H1 (cell line): ENCODE data around the gene ARHGEF38. TPM values are rescaled to one million over a fixed set of nuclear protein-coding genes. Genes with fewer than 3 reads are reported as not detected.
A peak's percentile ranks its signal among the peaks of the same experiment; 100 is the strongest.

ENCODE experiments used
- CTCF ChIA-PET: fragments of 300-600 bp; sonication (Branson Sonifier 250); formaldehyde crosslinking; loops from one replicate; lab custom pipeline; 2021; ENCODE audit not compliant: partially characterized antibody; lab: Charles Lee
- POLR2A ChIA-PET: fragments of 300-600 bp; sonication (Branson Sonifier 250); formaldehyde crosslinking; loops from one replicate; lab custom pipeline; 2021; ENCODE audit warnings: inconsistent platforms; ENCODE audit not compliant: partially characterized antibody; lab: Charles Lee
- DNase-seq, 2 experiments: peaks; one replicate each; pipeline versions ENCODE4 v3.0.0 to v3.0.0-alpha.2; 2010 to 2022; ENCODE audit warnings: low spot score in 2 of 2, low read depth in 1 of 2, mixed read lengths in 1 of 2
- FAIRE-seq: peaks from 2 replicates; lab custom pipeline; 2011; peaks lifted over from hg19 to GRCh38; lab: Jason Lieb, UNC
- H2AFZ ChIP-seq: 2 replicates; pipeline ENCODE4 v1.8.1; 2012; ENCODE audit warnings: low read length, inconsistent platforms
- H2AK5ac ChIP-seq: 2 replicates; pipeline ENCODE4 v1.6.1; 2013; ENCODE audit warnings: low read depth, low read length
- H2BK120ac ChIP-seq: replicated peaks from 2 replicates; pipeline ENCODE3; 2013; ENCODE audit warnings: low read depth, low read length, inconsistent platforms
- H2BK12ac ChIP-seq: 2 replicates; pipeline ENCODE4 v1.6.1; 2013; ENCODE audit warnings: low read depth, low read length
- H2BK15ac ChIP-seq: 2 replicates; pipeline ENCODE4 v1.6.1; 2013; ENCODE audit warnings: low read length
- H2BK20ac ChIP-seq: 2 replicates; pipeline ENCODE4 v1.6.1; 2013; ENCODE audit warnings: low read length
- H2BK5ac ChIP-seq: 2 replicates; pipeline ENCODE4 v1.6.1; 2013; ENCODE audit warnings: low read depth, low read length
- H3K14ac ChIP-seq: 2 replicates; pipeline ENCODE4 v1.6.1; 2013; ENCODE audit warnings: inconsistent platforms; ENCODE audit not compliant: insufficient read length
- H3K18ac ChIP-seq: 2 replicates; pipeline ENCODE4 v1.6.1; 2013; ENCODE audit warnings: low read length; ENCODE audit errors: extremely low read depth
- H3K23ac ChIP-seq: 2 replicates; pipeline ENCODE4 v1.6.1; 2013; ENCODE audit warnings: inconsistent platforms; ENCODE audit not compliant: insufficient read length
- H3K23me2 ChIP-seq: 2 replicates; pipeline ENCODE4 v1.6.1; 2013; ENCODE audit warnings: low read depth, low read length
- H3K27ac ChIP-seq: 2 replicates; pipeline ENCODE4 v1.6.1; 2011; ENCODE audit warnings: low read depth, low read length, inconsistent platforms
- H3K27me3 ChIP-seq, 4 experiments: replicated peaks in 1 of 4; 1 replicate in 1 of 4; 2 replicates in 3 of 4; pipeline versions ENCODE4 v1.6.1 to v1.8.1; 2011 to 2013; ENCODE audit warnings: low read length in 3 of 4, mild to moderate bottlenecking in 3 of 4, inconsistent platforms in 2 of 4, mixed read lengths in 2 of 4, moderate library complexity in 1 of 4; ENCODE audit not compliant: control insufficient read depth in 3 of 4, insufficient read depth in 3 of 4; ENCODE audit errors: extremely low read depth in 1 of 4
- H3K36me3 ChIP-seq, 4 experiments: 2 replicates each; pipeline versions ENCODE4 v1.6.1 to v1.8.1; 2011 to 2013; ENCODE audit warnings: mild to moderate bottlenecking in 4 of 4, low read length in 3 of 4, moderate library complexity in 2 of 4, control low read depth in 1 of 4, inconsistent platforms in 1 of 4; ENCODE audit not compliant: insufficient read depth in 4 of 4, control insufficient read depth in 2 of 4
- H3K4ac ChIP-seq: replicated peaks from 2 replicates; pipeline ENCODE3; 2013; ENCODE audit warnings: low read length, low read depth, mixed read lengths, inconsistent platforms; ENCODE audit not compliant: insufficient read length
- H3K4me1 ChIP-seq, 4 experiments: replicated peaks in 1 of 4; 1 replicate in 1 of 4; 2 replicates in 3 of 4; pipeline versions ENCODE4 v1.6.1 to v1.8.1; 2011 to 2013; ENCODE audit warnings: low read length in 3 of 4, inconsistent platforms in 2 of 4, mixed read lengths in 1 of 4; ENCODE audit not compliant: insufficient read depth in 4 of 4, control insufficient read depth in 3 of 4
- H3K4me2 ChIP-seq, 2 experiments: 2 replicates each; pipeline versions ENCODE4 v1.6.1 to v1.8.1; 2011 to 2013; ENCODE audit warnings: low read depth in 2 of 2, low read length in 2 of 2, control low read depth in 1 of 2, inconsistent platforms in 1 of 2, mild to moderate bottlenecking in 1 of 2; ENCODE audit not compliant: insufficient read depth in 1 of 2
- H3K4me3 ChIP-seq, 4 experiments: fragments of 200-600, 300-600 bp in 1 of 4; sonication (generic), shearing (Covaris generic), sonication (Bioruptor Twin) in 1 of 4; 2 replicates each; pipeline versions ENCODE4 v1.5.1 to v1.8.1; 2011 to 2016; ENCODE audit warnings: low read length in 4 of 4, low read depth in 3 of 4, control low read depth in 2 of 4, inconsistent platforms in 2 of 4, mild to moderate bottlenecking in 2 of 4, mixed read lengths in 1 of 4, moderate library complexity in 1 of 4; ENCODE audit not compliant: insufficient read depth in 2 of 4; ENCODE audit errors: extremely low read depth in 1 of 4
- H3K56ac ChIP-seq: replicated peaks from 2 replicates; pipeline ENCODE3; 2013; ENCODE audit warnings: low read depth, mild to moderate bottlenecking, mixed read lengths, low read length, inconsistent platforms; ENCODE audit not compliant: insufficient read length
- H3K79me1 ChIP-seq: 2 replicates; pipeline ENCODE4 v1.6.1; 2013; ENCODE audit warnings: low read depth, low read length, control low read depth
- H3K79me2 ChIP-seq, 2 experiments: 2 replicates each; pipeline versions ENCODE4 v1.6.1 to v1.8.1; 2012 to 2013; ENCODE audit warnings: low read length in 2 of 2, mild to moderate bottlenecking in 2 of 2, inconsistent platforms in 1 of 2; ENCODE audit not compliant: insufficient read depth in 2 of 2, control insufficient read depth in 1 of 2
- H3K9ac ChIP-seq, 4 experiments: replicated peaks in 1 of 4; 1 replicate in 1 of 4; 2 replicates in 3 of 4; pipeline versions ENCODE4 v1.6.1 to v1.8.1; 2011 to 2013; ENCODE audit warnings: low read depth in 3 of 4, low read length in 3 of 4, control low read depth in 2 of 4, mild to moderate bottlenecking in 2 of 4, moderate library complexity in 2 of 4, inconsistent platforms in 1 of 4; ENCODE audit errors: extremely low read depth in 1 of 4
- H3K9me3 ChIP-seq, 2 experiments: 2 replicates each; pipeline versions ENCODE4 v1.6.1 to v1.8.1; 2012 to 2013; ENCODE audit warnings: mild to moderate bottlenecking in 2 of 2, moderate library complexity in 2 of 2, control low read depth in 1 of 2, inconsistent platforms in 1 of 2, low read depth in 1 of 2, low read length in 1 of 2, mixed read lengths in 1 of 2; ENCODE audit not compliant: insufficient read depth in 2 of 2
- H4K20me1 ChIP-seq, 2 experiments: replicated peaks in 1 of 2; 2 replicates each; pipeline versions ENCODE3 to v1.8.1; 2011 to 2013; ENCODE audit warnings: inconsistent platforms in 2 of 2, low read length in 2 of 2, mild to moderate bottlenecking in 1 of 2; ENCODE audit not compliant: insufficient read depth in 2 of 2, control insufficient read depth in 1 of 2
- H4K5ac ChIP-seq: 2 replicates; pipeline ENCODE4 v1.6.1; 2013; ENCODE audit warnings: low read length, low read depth, mixed read lengths, inconsistent platforms; ENCODE audit not compliant: insufficient read length
- H4K8ac ChIP-seq: 2 replicates; pipeline ENCODE4 v1.8.0; 2013; ENCODE audit warnings: mild to moderate bottlenecking, moderate library complexity, low read length, inconsistent platforms; ENCODE audit not compliant: insufficient read depth; ENCODE audit errors: extremely low read depth
- H4K91ac ChIP-seq: replicated peaks from 2 replicates; pipeline ENCODE3; 2013; ENCODE audit warnings: low read length, mixed read lengths, inconsistent platforms; ENCODE audit not compliant: insufficient read length
- CREB1 ChIP-seq: IDR thresholded peaks from 2 replicates; pipeline ENCODE4 v1.6.1; 2012; ENCODE audit warnings: inconsistent platforms
- CTCF ChIP-seq, 3 experiments: IDR thresholded peaks; 1 replicate in 2 of 3; 2 replicates in 1 of 3; pipeline versions ENCODE4 v1.5.1 to v1.6.1; 2011; ENCODE audit warnings: low read length in 3 of 3, mild to moderate bottlenecking in 3 of 3, inconsistent platforms in 2 of 3, low read depth in 1 of 3, moderate library complexity in 1 of 3; ENCODE audit not compliant: insufficient read depth in 1 of 3; ENCODE audit errors: control extremely low read depth in 1 of 3
- KDM5A ChIP-seq: fragments of 200-600 bp; IDR thresholded peaks from 2 replicates; pipeline ENCODE4 v1.7.1; 2012; ENCODE audit warnings: mild to moderate bottlenecking, low read length, inconsistent platforms, mixed read lengths
- PHF8 ChIP-seq: fragments of 200-600 bp; sonication (generic); conservative IDR thresholded peaks from 2 replicates; pipeline ENCODE4 v1.7.1; 2012; ENCODE audit warnings: low read depth, mild to moderate bottlenecking, inconsistent platforms, low read length, moderate library complexity
- POLR2A ChIP-seq, 2 experiments: IDR thresholded peaks; 1 replicate in 1 of 2; 2 replicates in 1 of 2; pipeline ENCODE4 v1.6.1; 2011; ENCODE audit warnings: low read depth in 2 of 2, low read length in 2 of 2, mild to moderate bottlenecking in 2 of 2; ENCODE audit errors: control extremely low read depth in 1 of 2
- TAF1 ChIP-seq: IDR thresholded peaks from 2 replicates; pipeline ENCODE4 v1.6.1; 2011; ENCODE audit warnings: mild to moderate bottlenecking, low read depth, low read length
- USF2 ChIP-seq: IDR thresholded peaks from 2 replicates; pipeline ENCODE4 v1.6.1; 2011; ENCODE audit warnings: low read length, improper control_type of control experiment
- WGBS, 2 experiments: shearing (Covaris generic) in 1 of 2; methylation state at CpG; one replicate each; pipeline versions ENCODE4 v1.1.6 to v1.1.7; 2013 to 2015; ENCODE audit warnings: low lambda C conversion rate in 2 of 2, mixed read lengths in 2 of 2, inconsistent platforms in 1 of 2, low coverage in 1 of 2, missing lambda C conversion rate in 1 of 2; ENCODE audit not compliant: insufficient replicate concordance in 2 of 2, insufficient coverage in 1 of 2, insufficient read length in 1 of 2; ENCODE audit errors: extremely low coverage in 1 of 2, missing lambda C conversion rate in 1 of 2; 5-methylcytosine and 5-hydroxymethylcytosine counted together
- polyA plus RNA-seq, 7 experiments: library from polyadenylated mRNA; depleted of rRNA in 3 of 7; stranded (reverse) in 5 of 7; unstranded in 2 of 7; fragments of >200 nt in 5 of 7; fragments of 200-250 nt in 2 of 7; gene quantifications; 1 replicate in 5 of 7; 2 replicates in 1 of 7; 4 replicates in 1 of 7; pipeline versions ENCODE4 v1.2.1 to v1.2.3, GENCODE V29; 2011 to 2013; ENCODE audit warnings: missing spikeins in 2 of 7, mixed read lengths in 2 of 7
- total RNA-seq: library from RNA; stranded (reverse); fragmentation: NEBNext Ultra II Directional; extraction: Animal tissue kit (Norgen Biotek cat#: 25700); gene quantifications from 2 replicates; pipeline ENCODE4 v1.2.1, GENCODE V29; 2021

ARHGEF38 gene
- total and polyA plus RNA-seq, 2 of the 8 experiments (the other 6 are each of a cell fraction or from before 2014, with no cell fraction given) = not detected

GRCh38 chr4:105677709-105678108 is 125.3 kb downstream of the ARHGEF38 start:
- no peaks in the 10 kb centered on the region for H3K9me3 ChIP-seq
- no peak overlapping the region for H2BK12ac ChIP-seq
- H2AFZ ChIP-seq = no peak overlapping the region
- WGBS, 2 experiments = 89% methylated on average over 2 of the region's 2 CpGs; no CpG with 5 or more reads in 1 of the 2 experiments
- FAIRE-seq (no peak), DNase-seq (no peak)
- no peak overlapping the region for H2BK15ac ChIP-seq
- H3K4me2 ChIP-seq = no peak overlapping the region
- H3K18ac ChIP-seq = no peak overlapping the region
- no peak overlapping the region for H3K4me3 ChIP-seq
- H4K20me1 ChIP-seq = peaks cover 0 to 1% of the 10 kb centered on the region in 2 experiments
- no peak overlapping the region for H3K4ac ChIP-seq
- peak overlapping the region; percentile 85 for H4K91ac ChIP-seq
- peaks cover 0 to 3% (median 0%) of the 10 kb centered on the region in 4 experiments; a peak in 1 of 7 replicates for H3K4me1 ChIP-seq
- no peak overlapping the region for H2BK20ac ChIP-seq
- H3K14ac ChIP-seq = no peak overlapping the region
- H3K27me3 ChIP-seq = no peaks in the 10 kb centered on the region
- H3K23me2 ChIP-seq = no peaks in the 10 kb centered on the region
- no peak for TF ChIP-seq PHF8
- no peak for TF ChIP-seq CTCF (IDR thresholded peaks at IDR 0.05; ENCODE audit: control extremely low read depth in 1 of 3, insufficient read depth in 1 of 3, low read depth in 1 of 3, low read length in 3 of 3)
- TF ChIP-seq TAF1 = no peak
- TF ChIP-seq USF2 = no peak
- no peak for TF ChIP-seq CREB1
- no peak for TF ChIP-seq POLR2A (IDR thresholded peaks at IDR 0.05; ENCODE audit: control extremely low read depth in 1 of 2, low read depth in 2 of 2, low read length in 2 of 2)
- TF ChIP-seq KDM5A = no peak
- ChIA-PET POLR2A (no interaction called here), CTCF (interaction anchor here (0.6 to 3.2 kb wide), 2 partner anchors 12 to 1407 kb away, joined by 3 to 19 read pairs; no protein-coding TSS in a partner anchor)
- no peak overlapping the region for H2BK120ac ChIP-seq
- H4K5ac ChIP-seq = no peak overlapping the region
- no peaks in the 10 kb centered on the region for H3K79me1 ChIP-seq
- H3K79me2 ChIP-seq = no peaks in the 10 kb centered on the region
- H3K36me3 ChIP-seq = peaks cover 0 to 2% (median under 1%) of the 10 kb centered on the region in 4 experiments; a peak in 2 of 8 replicates
- no peak overlapping the region for H2AK5ac ChIP-seq
- no peak overlapping the region for H4K8ac ChIP-seq
- H3K23ac ChIP-seq = no peak overlapping the region
- H2BK5ac ChIP-seq = no peak overlapping the region
- H3K27ac ChIP-seq = no peak overlapping the region
- H3K9ac ChIP-seq = no peak overlapping the region
- no peak overlapping the region for H3K56ac ChIP-seq
